Stimulated activated CD4-positive, alpha-beta T cell treated with anti-CD3 and anti-CD28 coated beads, Interleukin-1b, Interleukin-23, amount 100 ng/mL, for 48 hours (primary cell): ENCODE data around the gene DIPK1B.
A peak's percentile ranks its signal among the peaks of the same experiment; 100 is the strongest.

Experiments
- DNase-seq: peaks from one replicate; pipeline ENCODE4 v3.0.0-alpha.2; 2020

DIPK1B gene

GRCh38 chr9:136686794-136687711 is 25.3 kb upstream of the DIPK1B start, which contains the start of gene AGPAT2:
AGPAT2 (minus strand) TSS chr9:136687457; CDS start chr9:136687357, 100 bp downstream.
- peak; percentile 66 for DNase-seq

DNA sequence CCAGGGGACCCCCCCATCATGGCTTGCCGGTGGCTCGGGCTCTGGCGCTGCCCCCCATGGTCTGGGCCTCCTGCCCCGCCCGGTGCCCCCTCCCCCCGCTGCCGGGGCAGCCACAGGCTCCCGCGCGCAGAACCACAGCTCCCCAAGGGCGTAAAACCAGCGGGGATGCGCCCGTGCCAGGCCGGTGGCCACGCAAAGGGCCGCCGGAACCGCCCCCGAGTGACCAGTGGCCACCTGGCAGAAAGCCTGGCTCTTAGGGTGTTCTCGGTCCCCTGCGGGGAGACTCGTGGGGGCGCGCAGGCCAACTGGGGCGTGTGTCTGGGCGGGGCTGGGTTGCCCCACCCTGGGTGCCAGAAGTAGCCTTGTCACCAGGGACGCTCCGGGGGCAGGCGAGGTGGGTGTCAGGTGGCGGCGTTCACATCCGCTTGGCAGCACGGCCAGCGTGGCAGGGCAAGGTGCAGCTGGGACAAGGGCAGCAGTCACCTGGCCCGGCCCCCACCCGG is 24.6 kb upstream of the DIPK1B start:
- DNase-seq, result no peak

DNA sequence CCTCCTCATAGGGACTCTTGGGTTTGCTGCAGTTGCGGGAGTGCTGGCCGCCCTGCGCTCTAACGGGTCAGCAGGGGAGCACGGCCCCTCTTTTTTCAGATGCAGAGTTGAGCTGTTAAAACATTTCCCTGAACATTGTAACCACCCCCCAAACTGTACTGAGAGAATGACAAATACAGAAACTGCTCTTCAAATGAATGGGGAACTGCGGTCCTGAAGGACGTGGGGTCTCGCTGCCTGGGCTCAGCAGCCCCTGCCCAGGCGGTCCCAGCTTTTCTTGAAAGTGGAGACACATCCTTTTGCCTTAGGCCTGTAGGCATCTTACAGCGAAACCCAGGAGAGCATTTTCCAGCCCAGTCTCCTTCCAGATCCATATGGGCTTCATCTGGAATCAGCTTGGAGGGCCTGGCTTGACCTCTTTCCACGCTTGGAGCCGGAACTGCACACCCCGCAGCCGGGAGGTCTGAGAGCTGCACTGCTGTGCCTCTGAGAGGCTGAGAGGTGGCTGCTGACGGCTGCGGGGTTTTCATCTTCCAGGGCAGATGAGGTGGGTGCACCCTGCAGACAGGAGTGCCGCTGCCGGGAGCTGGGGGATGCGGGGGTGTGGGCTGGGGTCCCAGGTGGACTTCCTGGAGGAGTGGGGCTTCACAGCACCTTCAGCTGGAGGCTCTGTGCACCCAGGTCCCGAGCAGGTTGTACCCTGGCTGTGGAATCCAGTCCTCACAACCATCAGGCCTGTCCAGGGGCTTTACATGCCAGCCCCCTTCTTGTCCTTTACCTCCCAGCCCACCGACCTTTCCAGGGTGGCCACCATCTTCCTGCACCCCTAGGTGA is 23.9 kb upstream of the DIPK1B start:
- DNase-seq, result no peak

DNA sequence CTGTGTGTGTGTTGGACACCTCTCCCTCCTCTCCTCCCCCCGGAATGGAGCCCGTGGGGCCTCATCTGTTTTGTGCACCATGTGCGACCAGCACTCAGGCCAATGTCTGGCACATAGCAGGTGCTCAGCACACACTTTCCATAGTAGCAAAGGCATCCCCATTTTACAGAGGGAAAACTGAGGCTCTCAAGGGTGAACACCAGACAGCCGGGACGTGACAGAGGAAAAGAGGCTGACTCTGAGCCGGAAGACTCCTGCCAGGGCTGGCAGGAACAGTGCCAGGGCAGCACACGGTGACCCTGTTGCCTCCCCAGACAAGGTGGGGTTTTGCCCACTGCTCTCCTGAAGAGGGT is 23.3 kb upstream of the DIPK1B start:
- no peak for DNase-seq

GRCh38 chr9:136690104-136690805 is 22.1 kb upstream of the DIPK1B start:
- no peak for DNase-seq

DNA sequence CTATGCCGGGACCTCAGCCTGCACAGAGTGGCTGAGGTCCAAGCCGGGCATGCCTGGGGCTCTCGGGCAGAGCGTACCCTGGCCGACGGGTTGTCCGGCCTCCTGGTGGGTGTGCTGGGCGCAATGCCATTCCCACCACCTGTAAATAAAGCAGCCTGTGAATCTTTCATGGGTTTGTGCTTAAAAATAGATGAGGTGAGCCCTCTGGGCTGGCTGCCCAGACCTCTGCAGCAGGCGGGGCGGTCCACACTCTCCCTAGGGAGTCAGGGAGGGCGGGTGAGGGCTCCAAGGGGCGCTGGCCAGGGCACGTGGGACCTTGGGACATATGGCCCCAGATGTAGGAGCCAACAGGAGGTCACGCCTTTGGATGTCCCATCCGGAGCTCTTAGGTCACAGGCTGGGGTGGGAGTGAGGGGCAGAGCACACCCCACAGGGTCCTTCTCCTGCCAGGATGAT is 21.5 kb upstream of the DIPK1B start:
- DNase-seq, result no peak

GRCh38 chr9:136691316-136692184 is 20.8 kb upstream of the DIPK1B start:
- DNase-seq, result no peak

GRCh38 chr9:136692185-136693134 is 19.9 kb upstream of the DIPK1B start:
- no peak for DNase-seq

GRCh38 chr9:136693135-136693489 is 19.3 kb upstream of the DIPK1B start:
- no peak for DNase-seq

DNA sequence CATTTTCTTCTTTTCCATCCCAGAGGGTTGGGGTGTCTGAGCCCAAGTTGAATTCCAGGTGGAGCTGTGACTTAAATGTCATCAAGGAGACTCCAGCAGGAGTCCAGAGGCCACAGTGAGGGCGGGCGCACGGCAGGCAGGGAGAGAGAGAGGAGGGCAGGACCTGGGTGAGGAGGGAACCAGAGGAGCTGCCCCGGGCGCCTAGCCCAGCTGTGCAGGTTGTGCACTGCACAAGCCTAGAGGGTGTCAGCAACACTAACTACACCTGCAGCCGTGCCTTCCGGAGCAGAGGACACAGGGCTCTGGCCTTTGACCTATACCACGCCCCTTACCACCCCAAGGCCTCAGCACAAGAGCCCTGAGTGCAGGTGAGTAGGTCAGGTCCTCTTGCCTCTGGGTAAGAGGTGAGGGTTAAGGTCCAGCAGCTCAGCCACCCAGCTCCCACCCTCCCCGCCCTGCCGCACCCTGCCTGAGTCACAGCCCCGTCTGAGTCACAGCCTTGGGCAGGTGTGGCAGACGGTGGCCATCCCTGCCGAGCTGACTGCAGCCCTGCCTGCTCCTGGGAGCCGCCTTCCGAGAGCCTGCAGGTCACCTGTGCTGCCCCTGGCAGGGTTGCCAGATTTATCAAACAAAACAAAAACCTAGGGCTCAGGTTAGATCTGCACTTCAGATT is 18.7 kb upstream of the DIPK1B start:
- no peak for DNase-seq

GRCh38 chr9:136694163-136694871 is 18.1 kb upstream of the DIPK1B start:
- no peak for DNase-seq

DNA sequence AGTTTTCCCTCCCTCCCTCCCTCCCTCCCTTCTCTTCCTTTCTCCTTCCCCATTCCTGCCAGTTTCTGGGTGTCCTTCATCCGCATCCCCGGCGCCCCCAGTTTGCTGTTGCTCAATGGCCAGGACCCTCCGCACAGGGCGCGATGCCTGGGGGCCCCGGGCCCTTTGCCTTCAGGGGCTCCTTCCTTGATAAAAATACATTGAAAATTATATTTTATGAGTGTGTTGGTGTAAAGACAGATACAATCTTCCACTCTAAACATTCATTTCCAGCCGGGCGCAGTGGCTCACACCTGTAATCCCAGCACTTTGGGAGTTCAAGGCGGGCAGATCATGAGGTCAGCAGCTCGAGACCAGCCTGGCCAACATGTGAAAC is 17.5 kb upstream of the DIPK1B start:
- no peak for DNase-seq

DNA sequence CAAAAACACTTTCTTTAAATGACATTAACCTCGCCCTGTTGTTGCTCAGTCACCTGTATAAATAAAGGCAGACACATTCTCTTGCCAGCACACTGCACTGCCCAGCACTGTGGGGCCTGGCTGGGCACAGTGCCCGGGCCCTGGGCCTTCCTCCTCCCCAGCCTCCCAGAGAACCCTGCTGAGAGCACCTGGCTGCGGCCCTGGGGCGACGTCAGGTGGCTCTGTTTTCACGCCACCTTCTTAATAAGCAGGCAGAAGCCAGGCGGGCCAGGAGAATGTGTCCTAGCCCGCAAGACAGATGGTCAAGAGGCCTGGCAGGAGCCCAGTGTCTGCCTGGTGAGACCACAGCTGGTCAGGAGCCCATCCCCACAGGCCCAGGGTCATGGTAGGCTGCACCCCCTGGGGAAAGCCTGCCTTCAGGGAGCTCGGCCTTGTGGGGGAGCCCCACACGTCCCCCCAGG is 16.9 kb upstream of the DIPK1B start:
- no peak for DNase-seq

DNA sequence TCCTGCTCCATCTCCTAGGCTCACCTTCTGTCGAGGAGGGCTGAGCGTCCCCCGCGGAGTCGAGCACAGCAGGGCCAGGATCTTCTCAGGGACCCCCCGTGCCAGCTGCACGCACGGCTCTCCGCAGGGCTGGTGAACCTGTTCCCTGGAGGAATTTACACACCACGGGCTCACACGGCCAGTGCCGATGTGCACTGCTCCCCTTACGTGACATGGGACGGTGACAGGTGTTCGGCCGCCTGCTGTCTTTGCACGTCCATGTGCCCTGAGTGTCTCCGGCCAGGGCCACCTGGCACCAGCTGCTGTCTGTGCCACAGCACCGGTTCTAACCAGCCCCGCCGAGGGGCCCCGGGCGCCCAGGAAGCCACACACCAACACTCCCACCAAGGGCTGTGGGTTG is 16.4 kb upstream of the DIPK1B start:
- no peak for DNase-seq

DNA sequence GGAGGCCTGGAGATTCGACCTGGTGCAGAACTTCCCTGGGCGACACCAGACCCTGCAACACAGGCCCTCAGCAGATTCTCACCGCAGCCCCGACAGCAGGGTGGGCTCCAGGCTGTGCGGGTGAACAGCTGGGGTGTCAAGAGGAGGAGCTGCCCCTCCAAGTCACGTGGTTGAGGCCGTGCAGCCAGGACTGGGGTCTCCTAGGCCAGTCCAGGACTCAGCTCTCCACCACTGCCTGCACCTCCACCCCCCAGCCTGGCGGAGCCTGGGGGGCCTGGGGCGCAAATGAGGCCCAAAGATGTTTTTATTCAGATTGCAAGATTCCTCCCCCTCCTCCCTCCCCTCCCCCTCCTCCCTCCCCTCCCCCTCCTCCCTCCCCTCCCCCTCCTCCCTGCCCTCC is 15.9 kb upstream of the DIPK1B start:
- no peak for DNase-seq

- DNase-seq, result no peak
Measured at GRCh38 chr9:136697146-136697820, 15.1 kb upstream of the DIPK1B start.

- no peak for DNase-seq
Measured at GRCh38 chr9:136697821-136698526, 14.4 kb upstream of the DIPK1B start.

DNA sequence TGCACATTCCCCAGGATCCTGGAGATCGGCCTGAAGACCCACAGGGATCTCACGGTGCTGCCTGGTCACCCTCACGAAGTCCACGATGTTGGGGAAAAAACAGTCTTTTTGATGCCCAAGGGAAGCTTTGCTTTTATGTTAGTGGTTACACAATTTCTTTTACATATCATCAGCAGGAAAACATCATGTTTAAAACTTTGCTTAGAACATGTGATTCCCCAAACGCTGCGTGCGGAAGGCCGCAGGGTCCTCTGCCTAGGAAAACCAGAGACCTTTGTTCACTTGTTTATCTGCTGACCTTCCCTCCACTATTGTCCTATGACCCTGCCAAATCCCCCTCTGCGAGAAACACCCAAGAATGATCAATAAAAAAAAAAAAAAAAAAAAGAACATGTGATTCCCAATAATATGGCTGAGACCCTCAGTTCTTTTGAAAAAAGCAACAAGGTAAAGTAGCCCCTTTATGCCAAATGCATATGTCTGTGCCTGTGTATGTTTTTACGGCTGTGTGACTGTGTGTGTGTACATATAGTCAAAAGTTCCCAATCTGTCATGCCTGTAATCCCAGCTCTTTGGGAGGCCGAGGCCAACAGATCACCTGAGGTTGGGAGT is 13.6 kb upstream of the DIPK1B start:
- no peak for DNase-seq
